Measurements from ENCODE around the gene STRIP1. TPM values are rescaled to one million over a fixed set of nuclear protein-coding genes. Genes with fewer than 3 reads are reported as not detected.

STRIP1 gene
- total and polyA plus RNA-seq, 10 of the 15 experiments (the other 5 are each of a cell fraction or from before 2014, with no cell fraction given) = 6.3 to 26.6 (median 18.0) TPM

GRCh38 chr1:110060662-110061060 is 26.2 kb downstream of the STRIP1 start:
- Histone ChIP-seq H3K9me3 (replicated peaks; ENCODE audit: control insufficient read depth, insufficient read depth, low read length) (no peaks in the 10 kb centered on the region), H3K4me2 (ENCODE audit: control insufficient read depth, insufficient read depth) (no peak overlapping the region), H4K20me1 (ENCODE audit: control insufficient read depth, insufficient read depth) (0 out of 2 replicates have a peak, but pooled peaks cover 4% of the 10 kb centered on the region), H2AFZ (ENCODE audit: control insufficient read depth, low read depth, low read length) (no peak overlapping the region), H3K79me2 (ENCODE audit: control insufficient read depth, insufficient read depth, low read length) (no peaks in the 10 kb centered on the region), H3K4me3 (no peak overlapping the region), H3K27ac (ENCODE audit: control insufficient read depth, insufficient read depth) (no peak overlapping the region), H3K36me3 (ENCODE audit: control insufficient read depth in 2 of 2, insufficient read depth in 2 of 2, low read length in 1 of 2) (peaks cover 1 to 9% of the 10 kb centered on the region in 2 experiments), H3K4me1 (ENCODE audit: control insufficient read depth, insufficient read depth, low read length) (no peaks in the 10 kb centered on the region), H3K9ac (ENCODE audit: control insufficient read depth, insufficient read depth, low read length) (no peak overlapping the region), H3K27me3 (replicated peaks in 1 of 2; ENCODE audit: control insufficient read depth in 2 of 2, insufficient read depth in 2 of 2, low read length in 1 of 2) (no peaks in the 10 kb centered on the region; a peak in 1 of 4 replicates)
- BruUV-seq (replicated peaks) = no TSS peak
- in situ Hi-C loops (cut with MboI) = no loop called here
- POLR2A ChIA-PET = interaction anchor here (1.4 kb wide), 1 partner anchor 49 kb away, joined by 4 read pairs; no protein-coding TSS in a partner anchor
- TF ChIP-seq CREB1 (IDR thresholded peaks at IDR 0.05; ENCODE audit: low read depth) = no peak
- TF ChIP-seq SMC3 (IDR thresholded peaks at IDR 0.05; ENCODE audit: borderline replicate concordance, low read length) = no peak
- no peak for TF ChIP-seq ZNF24 (IDR thresholded peaks at IDR 0.05)
- TF ChIP-seq BHLHE40 (IDR thresholded peaks at IDR 0.05; ENCODE audit: borderline replicate concordance in 1 of 2, low read depth in 2 of 2, low read length in 1 of 2) = no peak
- no peak for TF ChIP-seq SREBF2 (IDR thresholded peaks at IDR 0.05; ENCODE audit: low read length)
- TF ChIP-seq ZZZ3 (IDR thresholded peaks at IDR 0.05; ENCODE audit: control insufficient read depth, insufficient read length, low read depth) = no peak
- TF ChIP-seq SIX5 (IDR thresholded peaks at IDR 0.05; ENCODE audit: low read depth, low read length, severe bottlenecking) = no peak
- no peak for TF ChIP-seq RUNX3 (IDR thresholded peaks at IDR 0.05; ENCODE audit: low read length)
- TF ChIP-seq CEBPZ (IDR thresholded peaks at IDR 0.05; ENCODE audit: low read depth, low read length) = no peak
- TF ChIP-seq NFYA (IDR thresholded peaks at IDR 0.05; ENCODE audit: borderline replicate concordance, low read depth, low read length) = no peak
- TF ChIP-seq ZSCAN29 (IDR thresholded peaks at IDR 0.05) = no peak
- TF ChIP-seq SRF (IDR thresholded peaks at IDR 0.05; ENCODE audit: low read depth in 2 of 2, low read length in 2 of 2) = no peak
- TF ChIP-seq NFYB (IDR thresholded peaks at IDR 0.05; ENCODE audit: insufficient read depth, low read depth, low read length) = no peak
- TF ChIP-seq SPI1 (IDR thresholded peaks at IDR 0.05; ENCODE audit: borderline replicate concordance, insufficient read depth, low read depth, low read length) = no peak
- FAIRE-seq = no peak
- 74% methylated on average over 7 of the region's 7 CpGs for WGBS (ENCODE audit: insufficient coverage, insufficient replicate concordance, low lambda C conversion rate, missing lambda C conversion rate)
- DNase-seq (ENCODE audit: low read depth, low spot score) = no peak
- intact Hi-C loops (cut with micrococcal nuclease; ENCODE audit: unreplicated experiment) = no loop called here
- RAD21 ChIA-PET (ENCODE audit: unreplicated experiment) = interaction anchor here (0.6 to 1.0 kb wide), 2 partner anchors 31 to 44 kb away, joined by 3 to 9 read pairs; no protein-coding TSS in a partner anchor
- SMC1A ChIA-PET (ENCODE audit: uncharacterized antibody, unreplicated experiment) = interaction anchor here (1.3 to 1.6 kb wide), 3 partner anchors 29 to 76 kb away, joined by 4 to 10 read pairs (median 5); partner anchors contain the start of gene AHCYL1
- CTCF ChIA-PET = interaction anchor here (0.6 to 6.9 kb wide), 26 partner anchors 10 to 1493 kb away, joined by 3 to 57 read pairs (median 6); partner anchors contain the start of gene STRIP1
- no peak for ATAC-seq
